Measurements from ENCODE around the gene KAZN.

Gene KAZN

GRCh38 chr1:15002325-15002724, 403.8 kb downstream of the KAZN start:
- Histone ChIP-seq H3K27me3 (replicated peaks; ENCODE audit: insufficient read depth, low read length) (no peaks in the 10 kb centered on the region), H3K9me2 (replicated peaks; ENCODE audit: insufficient read depth, low read length) (no peaks in the 10 kb centered on the region)
- TF ChIP-seq EZH2phosphoT487 (IDR thresholded peaks at IDR 0.05; ENCODE audit: low read length) (no peak), EZH2 (optimal IDR thresholded peaks at IDR 0.05; ENCODE audit: low read depth, low read length) (no peak), CTCF (IDR thresholded peaks at IDR 0.05; ENCODE audit: low read length) (no peak)

GRCh38 chr1:15004396-15004795, 405.9 kb downstream of the KAZN start:
- TF ChIP-seq EZH2phosphoT487 (IDR thresholded peaks at IDR 0.05; ENCODE audit: low read length): no peak
- no peak for TF ChIP-seq CTCF (IDR thresholded peaks at IDR 0.05; ENCODE audit: low read length)
- no peak for TF ChIP-seq EZH2 (optimal IDR thresholded peaks at IDR 0.05; ENCODE audit: low read depth, low read length)
- Histone ChIP-seq H4K20me1 (ENCODE audit: insufficient read depth, low read length) (no peaks in the 10 kb centered on the region), H2AFZ (ENCODE audit: low read length) (no peak overlapping the region), H3K27ac (ENCODE audit: low read length) (no peak overlapping the region), H3K27me3 (replicated peaks; ENCODE audit: insufficient read depth, low read length) (no peaks in the 10 kb centered on the region), H3K4me1 (ENCODE audit: low read length) (no peaks in the 10 kb centered on the region), H3K4me2 (ENCODE audit: low read depth, low read length) (no peak overlapping the region), H3K9me3 (replicated peaks; ENCODE audit: insufficient read depth, low read length) (no peaks in the 10 kb centered on the region), H3K9ac (ENCODE audit: low read length) (no peak overlapping the region), H3K79me2 (ENCODE audit: low read length) (no peaks in the 10 kb centered on the region), H3K4me3 (ENCODE audit: low read length) (no peak overlapping the region), H3F3A (ENCODE audit: insufficient read depth, low read length) (no peaks in the 10 kb centered on the region), H3K36me3 (replicated peaks; ENCODE audit: insufficient read depth, low read length) (no peaks in the 10 kb centered on the region), H3K9me2 (replicated peaks; ENCODE audit: insufficient read depth, low read length) (no peaks in the 10 kb centered on the region)
- no peak for DNase-seq

More at GRCh38 chr1:15002325-15002724, 403.8 kb downstream of the KAZN start:
- no peak for DNase-seq
- Histone ChIP-seq H3K36me3 (replicated peaks; ENCODE audit: insufficient read depth, low read length) (no peaks in the 10 kb centered on the region), H3K27ac (ENCODE audit: low read length) (no peak overlapping the region), H3K9ac (ENCODE audit: low read length) (no peak overlapping the region), H2AFZ (ENCODE audit: low read length) (no peak overlapping the region), H3K4me2 (ENCODE audit: low read depth, low read length) (no peak overlapping the region), H3F3A (ENCODE audit: insufficient read depth, low read length) (no peaks in the 10 kb centered on the region), H3K79me2 (ENCODE audit: low read length) (no peaks in the 10 kb centered on the region), H3K4me1 (ENCODE audit: low read length) (no peaks in the 10 kb centered on the region), H4K20me1 (ENCODE audit: insufficient read depth, low read length) (no peaks in the 10 kb centered on the region), H3K4me3 (ENCODE audit: low read length) (no peak overlapping the region), H3K9me3 (replicated peaks; ENCODE audit: insufficient read depth, low read length) (no peaks in the 10 kb centered on the region)

- no peaks in the 10 kb centered on the region for H3K36me3 ChIP-seq (replicated peaks; ENCODE audit: insufficient read depth, low read length)
- no peaks in the 10 kb centered on the region for H3K4me1 ChIP-seq (ENCODE audit: low read length)
- H3K9me3 ChIP-seq (replicated peaks; ENCODE audit: insufficient read depth, low read length): no peaks in the 10 kb centered on the region
- H4K20me1 ChIP-seq (ENCODE audit: insufficient read depth, low read length): no peaks in the 10 kb centered on the region
- H3K4me2 ChIP-seq (ENCODE audit: low read depth, low read length): no peak overlapping the region
- no peak for DNase-seq
- H3K9ac ChIP-seq (ENCODE audit: low read length): no peak overlapping the region
- H3K27ac ChIP-seq (ENCODE audit: low read length): no peak overlapping the region
- no peaks in the 10 kb centered on the region for H3K27me3 ChIP-seq (replicated peaks; ENCODE audit: insufficient read depth, low read length)
- no peak overlapping the region for H3K4me3 ChIP-seq (ENCODE audit: low read length)
- H3K9me2 ChIP-seq (replicated peaks; ENCODE audit: insufficient read depth, low read length): no peaks in the 10 kb centered on the region
- no peak for TF ChIP-seq CTCF (IDR thresholded peaks at IDR 0.05; ENCODE audit: low read length)
- TF ChIP-seq EZH2 (optimal IDR thresholded peaks at IDR 0.05; ENCODE audit: low read depth, low read length): no peak
- TF ChIP-seq EZH2phosphoT487 (IDR thresholded peaks at IDR 0.05; ENCODE audit: low read length): no peak
- no peaks in the 10 kb centered on the region for H3F3A ChIP-seq (ENCODE audit: insufficient read depth, low read length)
- H2AFZ ChIP-seq (ENCODE audit: low read length): no peak overlapping the region
- H3K79me2 ChIP-seq (ENCODE audit: low read length): no peaks in the 10 kb centered on the region
Measured at GRCh38 chr1:15005116-15005515, 406.6 kb downstream of the KAZN start.

Data from MM.1S (cell line).